D721Med (cell line): Measurements from ENCODE around the gene CHN1.

Source experiments
- DNase-seq: peaks from one replicate; pipeline ENCODE4 v3.0.0; 2011; ENCODE audit warnings: low spot score; ENCODE audit not compliant: insufficient read length
- FAIRE-seq: peaks from 2 replicates; lab custom pipeline; 2011; peaks lifted over from hg19 to GRCh38; lab: Jason Lieb, UNC
- TF ChIP-seq, protein P1 (sequence below): IDR thresholded peaks from 2 replicates; pipeline ENCODE4 v1.5.1; 2012; ENCODE audit warnings: mild to moderate bottlenecking, control low read depth; ENCODE audit not compliant: insufficient read depth; ENCODE audit errors: missing control alignments

Gene CHN1

DNA sequence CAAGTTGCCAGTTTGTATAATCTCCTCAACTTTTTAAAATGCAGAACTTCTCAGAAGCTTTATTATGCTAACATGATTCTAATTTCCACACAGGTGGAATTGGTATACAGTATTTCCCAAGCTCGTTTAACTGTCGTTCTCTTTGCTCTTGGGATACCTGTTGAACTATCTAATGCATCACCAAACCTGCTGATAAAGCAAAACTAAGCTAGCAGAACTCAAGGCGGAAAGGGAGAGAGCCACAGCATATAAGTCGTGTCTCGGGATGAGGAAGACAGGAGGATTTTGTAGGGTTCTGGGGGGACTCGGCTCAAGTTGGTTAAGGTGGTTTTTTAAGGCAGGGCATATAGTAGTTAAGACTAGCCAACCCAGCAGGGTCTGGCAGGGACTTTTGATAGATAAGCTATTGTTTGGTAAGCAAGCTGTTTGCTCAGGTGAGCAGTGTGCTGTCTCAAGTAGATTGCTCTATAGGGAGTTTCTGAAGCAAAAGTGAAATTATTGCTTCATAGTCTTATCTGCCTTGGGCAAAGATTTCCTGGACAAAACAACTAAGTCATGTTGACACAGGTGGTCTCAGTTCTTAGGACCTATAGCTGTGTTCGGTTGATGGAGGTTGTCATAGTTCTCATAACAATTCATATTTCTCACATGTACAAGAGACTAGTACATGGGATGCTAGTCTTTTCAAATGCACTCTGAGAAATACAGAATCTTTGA, 212.7 kb downstream of the CHN1 start:
- DNase-seq (no peak), FAIRE-seq (no peak)
- TF ChIP-seq, protein P1, sequence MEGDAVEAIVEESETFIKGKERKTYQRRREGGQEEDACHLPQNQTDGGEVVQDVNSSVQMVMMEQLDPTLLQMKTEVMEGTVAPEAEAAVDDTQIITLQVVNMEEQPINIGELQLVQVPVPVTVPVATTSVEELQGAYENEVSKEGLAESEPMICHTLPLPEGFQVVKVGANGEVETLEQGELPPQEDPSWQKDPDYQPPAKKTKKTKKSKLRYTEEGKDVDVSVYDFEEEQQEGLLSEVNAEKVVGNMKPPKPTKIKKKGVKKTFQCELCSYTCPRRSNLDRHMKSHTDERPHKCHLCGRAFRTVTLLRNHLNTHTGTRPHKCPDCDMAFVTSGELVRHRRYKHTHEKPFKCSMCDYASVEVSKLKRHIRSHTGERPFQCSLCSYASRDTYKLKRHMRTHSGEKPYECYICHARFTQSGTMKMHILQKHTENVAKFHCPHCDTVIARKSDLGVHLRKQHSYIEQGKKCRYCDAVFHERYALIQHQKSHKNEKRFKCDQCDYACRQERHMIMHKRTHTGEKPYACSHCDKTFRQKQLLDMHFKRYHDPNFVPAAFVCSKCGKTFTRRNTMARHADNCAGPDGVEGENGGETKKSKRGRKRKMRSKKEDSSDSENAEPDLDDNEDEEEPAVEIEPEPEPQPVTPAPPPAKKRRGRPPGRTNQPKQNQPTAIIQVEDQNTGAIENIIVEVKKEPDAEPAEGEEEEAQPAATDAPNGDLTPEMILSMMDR = no peak

DNA sequence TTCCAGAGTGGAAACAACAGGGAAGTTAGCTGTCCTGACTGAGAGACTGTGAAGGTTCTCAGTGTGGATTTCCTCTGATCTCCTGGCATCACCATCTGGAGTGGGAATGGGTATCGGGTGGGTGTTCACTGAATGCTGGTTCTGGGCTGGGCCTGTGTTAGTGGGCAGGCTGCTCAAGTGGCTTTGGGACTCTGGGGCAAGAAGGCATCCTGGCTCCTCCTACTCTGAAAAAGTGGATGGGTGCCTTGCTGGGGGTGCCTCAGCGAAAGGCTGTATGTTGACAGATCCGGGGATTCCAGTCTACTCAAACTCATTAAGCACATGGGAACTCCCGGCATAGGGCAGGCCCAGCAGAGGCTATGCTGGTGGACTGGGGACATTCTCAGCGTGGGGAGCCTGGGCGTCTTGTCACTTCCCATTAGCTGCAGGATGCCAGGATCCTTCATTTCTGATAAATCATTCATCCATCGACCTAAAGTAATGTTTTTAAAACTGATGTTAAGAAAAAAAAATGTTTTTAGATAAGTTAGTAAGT, 213.4 kb downstream of the CHN1 start:
- TF ChIP-seq, protein P1 = no peak
- FAIRE-seq = no peak

DNA sequence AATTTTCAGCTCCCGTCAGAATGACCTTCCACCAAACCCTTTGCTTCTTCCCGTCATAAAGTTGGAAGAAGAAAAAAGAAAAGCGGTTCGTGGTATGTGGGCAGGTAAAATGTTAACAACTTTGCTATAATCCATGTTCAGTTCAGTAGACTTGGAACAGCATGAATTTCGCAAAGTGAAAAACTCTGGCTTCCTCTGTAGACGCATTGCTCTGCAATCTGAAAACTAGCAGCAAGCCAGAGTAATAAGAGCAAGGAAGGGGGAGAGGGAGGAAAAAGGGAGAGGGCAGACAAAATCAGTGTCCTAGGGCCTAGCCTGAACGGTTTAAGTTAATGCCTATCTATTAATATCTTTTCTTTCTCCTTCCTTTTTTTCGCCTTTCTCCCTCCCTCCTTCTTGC, 214.2 kb downstream of the CHN1 start:
- DNase-seq (no peak), FAIRE-seq (no peak)
- TF ChIP-seq, protein P1 = no peak

More for the DNA sequence above, 213.4 kb downstream of the CHN1 start:
- no peak for DNase-seq

DNA sequence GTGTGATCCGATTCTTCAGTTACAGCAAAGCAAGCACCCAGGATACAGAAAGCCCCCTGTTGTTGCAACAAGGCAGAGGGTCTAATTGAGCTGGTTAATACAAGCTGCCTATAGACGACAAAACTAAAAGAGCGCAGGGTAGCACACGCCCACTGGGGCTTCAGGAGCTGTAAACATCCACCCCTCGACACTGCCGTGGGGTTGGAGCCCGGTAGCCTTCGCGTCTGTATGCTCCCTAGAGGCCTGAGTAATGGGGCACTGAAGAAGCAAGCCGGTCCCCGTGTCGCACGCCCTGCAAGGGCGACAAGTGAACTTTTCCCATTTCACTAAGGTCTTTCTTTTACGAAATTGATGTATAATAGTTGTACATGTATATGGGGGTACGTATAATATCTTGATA, 216.2 kb downstream of the CHN1 start:
- no peak for DNase-seq
- TF ChIP-seq, protein P1 = no peak
- FAIRE-seq = no peak

DNA sequence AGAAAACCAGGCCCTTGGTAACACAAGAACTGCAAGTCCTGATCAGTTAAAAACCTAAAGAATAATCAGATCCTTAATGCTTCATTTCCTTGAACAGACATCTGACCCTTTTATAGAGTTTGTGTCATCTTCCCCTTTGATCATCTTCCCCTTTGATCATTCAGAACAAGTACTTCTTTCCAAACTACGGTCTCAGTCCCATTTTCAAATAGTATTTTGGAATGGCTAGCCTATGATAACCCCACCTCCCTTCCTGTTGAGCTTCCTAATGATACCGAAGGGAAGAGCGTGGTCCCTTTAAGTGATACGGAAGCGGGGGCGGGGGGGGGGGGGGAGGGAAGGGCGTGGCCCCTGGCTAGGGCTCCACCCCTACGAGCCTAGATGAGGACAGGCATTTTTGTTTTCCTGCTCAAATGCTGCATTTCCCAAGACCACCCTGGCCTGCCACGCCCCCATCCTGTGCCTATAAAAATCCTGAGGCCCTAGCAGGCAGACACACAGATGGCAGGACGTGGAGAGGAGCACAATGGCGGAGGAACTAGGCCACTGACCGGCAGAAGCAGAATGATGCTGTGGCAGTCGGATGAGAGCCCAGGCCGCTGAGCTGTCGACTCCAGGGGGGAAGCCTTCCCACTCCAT, 216.8 kb downstream of the CHN1 start:
- DNase-seq (no peak), FAIRE-seq (no peak)
- TF ChIP-seq, protein P1 = no peak

DNA sequence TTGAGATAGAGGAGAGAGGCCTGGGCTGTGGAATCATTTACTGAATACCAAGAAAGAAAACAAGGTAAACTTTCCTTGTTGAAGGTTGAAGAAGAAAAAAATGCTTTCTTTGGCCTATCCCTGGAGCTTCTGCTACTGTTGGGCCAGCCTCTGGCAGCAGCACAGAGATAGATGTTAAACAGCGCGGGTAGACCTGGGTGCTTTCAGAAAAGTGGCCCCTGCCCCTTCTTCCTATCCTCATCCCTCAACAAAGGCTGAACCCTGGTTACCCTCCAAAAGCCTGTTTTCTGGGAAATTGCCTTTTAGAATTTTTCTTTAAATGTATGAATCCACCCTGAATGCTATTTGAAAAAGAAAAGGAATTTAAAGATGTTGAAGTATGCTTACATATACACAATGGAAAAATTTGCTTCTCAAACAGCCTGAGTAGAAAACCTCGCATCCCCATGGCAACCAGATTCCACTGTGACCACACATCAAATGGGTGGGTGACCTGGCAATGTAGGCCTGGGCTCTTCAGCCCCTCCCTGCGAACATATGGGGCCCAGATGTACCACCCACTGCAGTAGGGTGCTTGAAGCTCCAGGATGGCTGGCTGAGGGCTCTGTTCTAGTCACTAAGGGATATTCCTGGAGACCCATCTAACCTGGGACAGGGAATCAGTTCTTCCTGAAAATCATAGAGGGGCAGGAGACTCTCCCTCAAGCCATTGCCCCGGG, 217.5 kb downstream of the CHN1 start:
- TF ChIP-seq, protein P1 = no peak
- FAIRE-seq = no peak
- DNase-seq = no peak
